Caco-2 (cell line): ENCODE results near the gene HMCN2. TPM values are rescaled to one million over a fixed set of nuclear protein-coding genes. Genes with fewer than 3 reads are reported as not detected.

Experiments
- BruUV-seq: library from RNA; stranded (reverse); fragments of 400-500 nt; replicated peaks from 2 replicates; lab custom pipeline; 2021; lab: Mats Ljungman, UMichigan
- CTCF ChIA-PET: fragments of 300-600 bp; sonication (Branson Sonifier 250); formaldehyde crosslinking; loops from one replicate; lab custom pipeline; 2022; ENCODE audit warnings: antibody characterized with exemption; lab: Charles Lee
- POLR2A ChIA-PET: fragments of 300-600 bp; sonication (Branson Sonifier 250); formaldehyde crosslinking; loops from one replicate; lab custom pipeline; 2022; ENCODE audit warnings: antibody characterized with exemption; lab: Charles Lee
- DNase-seq, 2 experiments: peaks; one replicate each; pipeline versions ENCODE4 v3.0.0 to v3.0.0-alpha.2; 2020 to 2022
- H3K27me3 ChIP-seq: replicated peaks from 2 replicates; pipeline ENCODE4 v1.6.0; 2011; ENCODE audit warnings: low read length; ENCODE audit not compliant: control insufficient read depth, insufficient read depth
- H3K36me3 ChIP-seq: 2 replicates; pipeline ENCODE4 v1.5.1; 2011; ENCODE audit warnings: low read length; ENCODE audit not compliant: control insufficient read depth, insufficient read depth
- H3K4me1 ChIP-seq: fragments of 250-450 bp; sonication (Bioruptor Pico); 2 replicates; pipeline ENCODE4 v1.5.1; 2020; ENCODE audit warnings: mild to moderate bottlenecking
- H3K4me3 ChIP-seq: 2 replicates; pipeline ENCODE4 v1.5.1; 2011; ENCODE audit warnings: low read depth, mild to moderate bottlenecking, control low read depth, low read length
- H3K9me3 ChIP-seq: fragments of 250-450 bp; sonication (Bioruptor Pico); 2 replicates; pipeline ENCODE4 v1.5.1; 2020; ENCODE audit warnings: mild to moderate bottlenecking, moderate library complexity
- H3K27ac Mint-ChIP-seq: one replicate; pipeline ENCODE4 v1.8.0; 2022; ENCODE audit warnings: mixed read lengths; ENCODE audit not compliant: unreplicated experiment
- H3K27me3 Mint-ChIP-seq: one replicate; pipeline ENCODE4 v1.8.0; 2022; ENCODE audit warnings: mixed read lengths; ENCODE audit not compliant: insufficient read depth, unreplicated experiment
- H3K36me3 Mint-ChIP-seq: one replicate; pipeline ENCODE4 v1.8.0; 2022; ENCODE audit warnings: mild to moderate bottlenecking, mixed read lengths; ENCODE audit not compliant: insufficient read depth, unreplicated experiment
- H3K4me1 Mint-ChIP-seq: one replicate; pipeline ENCODE4 v1.8.0; 2022; ENCODE audit warnings: low read depth, mixed read lengths; ENCODE audit not compliant: unreplicated experiment
- H3K4me3 Mint-ChIP-seq: one replicate; pipeline ENCODE4 v1.8.0; 2022; ENCODE audit warnings: mild to moderate bottlenecking, moderate library complexity, mixed read lengths; ENCODE audit not compliant: unreplicated experiment
- H3K9me3 Mint-ChIP-seq: one replicate; pipeline ENCODE4 v1.8.0; 2022; ENCODE audit warnings: mixed read lengths; ENCODE audit not compliant: unreplicated experiment
- intact Hi-C: fragments of 100-400 bp; cut with micrococcal nuclease; formaldehyde crosslinking; loops from one replicate; pipeline ENCODE4 v1.10.0; 2022; ENCODE audit not compliant: unreplicated experiment
- total RNA-seq: library from RNA; stranded (reverse); gene quantifications from 2 replicates; pipeline ENCODE4 v1.2.3, GENCODE V29; 2022
- TF ChIP-seq, protein P1 (sequence below), 2 experiments: fragments of 200-600 bp in 1 of 2; IDR thresholded peaks; 1 replicate in 1 of 2; 2 replicates in 1 of 2; pipeline versions ENCODE4 v1.5.1 to v1.8.0; 2011 to 2022; ENCODE audit warnings: antibody characterized with exemption in 1 of 2, control low read depth in 1 of 2, inconsistent platforms in 1 of 2, low read depth in 1 of 2, low read length in 1 of 2, mild to moderate bottlenecking in 1 of 2, moderate library complexity in 1 of 2; ENCODE audit not compliant: insufficient read depth in 1 of 2, severe bottlenecking in 1 of 2, unreplicated experiment in 1 of 2

The HMCN2 gene
- total RNA-seq, 1 experiment from 2014 or later: 0.41 TPM

DNA sequence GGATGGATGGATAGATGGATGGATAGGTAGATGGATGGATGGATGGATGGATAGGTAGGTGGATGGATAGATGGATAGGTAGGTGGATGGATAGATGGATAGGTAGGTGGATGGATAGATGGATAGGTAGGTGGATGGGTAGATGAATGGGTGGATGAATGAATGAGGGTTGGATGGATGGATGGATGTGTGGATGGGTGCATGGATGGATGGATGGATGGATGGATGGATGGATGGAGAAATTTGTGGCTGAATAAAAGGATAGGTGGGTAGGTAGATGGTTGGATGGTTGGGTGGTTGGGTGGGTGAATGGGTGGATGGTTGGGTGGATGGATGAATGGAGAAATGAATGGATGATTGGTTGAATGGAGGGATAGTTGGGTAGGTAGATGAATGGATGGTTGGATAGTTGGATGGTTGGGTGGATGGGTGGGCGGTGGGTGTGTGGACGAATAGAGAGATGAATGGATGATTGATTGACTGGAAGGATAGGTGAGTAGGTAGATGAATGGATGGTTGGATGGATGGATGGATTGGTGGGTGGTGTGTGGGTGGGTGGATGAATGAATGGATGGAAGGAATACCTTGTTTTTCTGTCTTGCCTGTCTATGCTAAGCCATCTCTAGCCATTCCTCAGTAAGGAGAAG, 108.2 kb downstream of the HMCN2 start:
- no peak overlapping the region for H3K4me3 Mint-ChIP-seq
- H3K4me3 ChIP-seq: no peak overlapping the region
- no peaks in the 10 kb centered on the region for H3K9me3 Mint-ChIP-seq
- ChIA-PET POLR2A (no interaction called here), CTCF (no interaction called here)
- intact Hi-C loops: no loop called here
- H3K36me3 ChIP-seq: no peaks in the 10 kb centered on the region
- H3K27ac Mint-ChIP-seq: no peak overlapping the region
- DNase-seq: no peak
- no TSS peak for BruUV-seq
- H3K4me1 ChIP-seq: no peaks in the 10 kb centered on the region
- H3K4me1 Mint-ChIP-seq: no peaks in the 10 kb centered on the region
- H3K36me3 Mint-ChIP-seq: no peaks in the 10 kb centered on the region
- no peaks in the 10 kb centered on the region for H3K27me3 ChIP-seq
- TF ChIP-seq, protein P1, sequence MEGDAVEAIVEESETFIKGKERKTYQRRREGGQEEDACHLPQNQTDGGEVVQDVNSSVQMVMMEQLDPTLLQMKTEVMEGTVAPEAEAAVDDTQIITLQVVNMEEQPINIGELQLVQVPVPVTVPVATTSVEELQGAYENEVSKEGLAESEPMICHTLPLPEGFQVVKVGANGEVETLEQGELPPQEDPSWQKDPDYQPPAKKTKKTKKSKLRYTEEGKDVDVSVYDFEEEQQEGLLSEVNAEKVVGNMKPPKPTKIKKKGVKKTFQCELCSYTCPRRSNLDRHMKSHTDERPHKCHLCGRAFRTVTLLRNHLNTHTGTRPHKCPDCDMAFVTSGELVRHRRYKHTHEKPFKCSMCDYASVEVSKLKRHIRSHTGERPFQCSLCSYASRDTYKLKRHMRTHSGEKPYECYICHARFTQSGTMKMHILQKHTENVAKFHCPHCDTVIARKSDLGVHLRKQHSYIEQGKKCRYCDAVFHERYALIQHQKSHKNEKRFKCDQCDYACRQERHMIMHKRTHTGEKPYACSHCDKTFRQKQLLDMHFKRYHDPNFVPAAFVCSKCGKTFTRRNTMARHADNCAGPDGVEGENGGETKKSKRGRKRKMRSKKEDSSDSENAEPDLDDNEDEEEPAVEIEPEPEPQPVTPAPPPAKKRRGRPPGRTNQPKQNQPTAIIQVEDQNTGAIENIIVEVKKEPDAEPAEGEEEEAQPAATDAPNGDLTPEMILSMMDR (IDR thresholded peaks at IDR 0.05; ENCODE audit: insufficient read depth in 1 of 2, low read depth in 1 of 2, low read length in 1 of 2, severe bottlenecking in 1 of 2, unreplicated experiment in 1 of 2): no peak
- peaks cover 4% of the 10 kb centered on the region for H3K27me3 Mint-ChIP-seq
- no peaks in the 10 kb centered on the region for H3K9me3 ChIP-seq

DNA sequence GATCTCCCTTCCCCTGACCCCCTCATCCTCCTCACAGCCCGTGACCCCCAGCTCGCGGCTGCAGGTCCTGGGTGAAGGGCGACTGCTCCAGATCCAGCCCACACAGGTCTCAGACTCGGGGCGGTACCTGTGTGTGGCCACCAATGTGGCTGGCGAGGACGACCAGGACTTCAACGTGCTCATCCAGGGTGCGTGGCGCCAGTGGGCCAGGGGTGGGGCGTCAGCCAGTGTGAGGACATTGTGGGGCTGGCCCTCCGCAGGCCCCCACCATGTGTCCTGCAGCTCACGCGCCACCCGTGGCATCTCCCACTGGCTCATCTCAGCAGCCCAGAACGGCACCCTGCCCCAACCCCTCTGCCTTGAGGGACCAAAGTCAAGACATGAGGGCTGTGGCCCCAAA, 112.1 kb downstream of the HMCN2 start:
- Mint-ChIP-seq H3K27ac (no peak overlapping the region), H3K27me3 (peaks cover 4% of the 10 kb centered on the region), H3K4me3 (no peak overlapping the region), H3K9me3 (no peaks in the 10 kb centered on the region), H3K4me1 (no peaks in the 10 kb centered on the region), H3K36me3 (no peaks in the 10 kb centered on the region)
- H3K9me3 ChIP-seq: no peaks in the 10 kb centered on the region
- H3K27me3 ChIP-seq: no peaks in the 10 kb centered on the region
- no TSS peak for BruUV-seq
- intact Hi-C loops: no loop called here
- H3K4me1 ChIP-seq: no peaks in the 10 kb centered on the region
- TF ChIP-seq, protein P1 (IDR thresholded peaks at IDR 0.05; ENCODE audit: insufficient read depth in 1 of 2, low read depth in 1 of 2, low read length in 1 of 2, severe bottlenecking in 1 of 2, unreplicated experiment in 1 of 2): no peak
- ChIA-PET CTCF (no interaction called here), POLR2A (no interaction called here)
- no peak overlapping the region for H3K4me3 ChIP-seq
- H3K36me3 ChIP-seq: no peaks in the 10 kb centered on the region
- no peak for DNase-seq

DNA sequence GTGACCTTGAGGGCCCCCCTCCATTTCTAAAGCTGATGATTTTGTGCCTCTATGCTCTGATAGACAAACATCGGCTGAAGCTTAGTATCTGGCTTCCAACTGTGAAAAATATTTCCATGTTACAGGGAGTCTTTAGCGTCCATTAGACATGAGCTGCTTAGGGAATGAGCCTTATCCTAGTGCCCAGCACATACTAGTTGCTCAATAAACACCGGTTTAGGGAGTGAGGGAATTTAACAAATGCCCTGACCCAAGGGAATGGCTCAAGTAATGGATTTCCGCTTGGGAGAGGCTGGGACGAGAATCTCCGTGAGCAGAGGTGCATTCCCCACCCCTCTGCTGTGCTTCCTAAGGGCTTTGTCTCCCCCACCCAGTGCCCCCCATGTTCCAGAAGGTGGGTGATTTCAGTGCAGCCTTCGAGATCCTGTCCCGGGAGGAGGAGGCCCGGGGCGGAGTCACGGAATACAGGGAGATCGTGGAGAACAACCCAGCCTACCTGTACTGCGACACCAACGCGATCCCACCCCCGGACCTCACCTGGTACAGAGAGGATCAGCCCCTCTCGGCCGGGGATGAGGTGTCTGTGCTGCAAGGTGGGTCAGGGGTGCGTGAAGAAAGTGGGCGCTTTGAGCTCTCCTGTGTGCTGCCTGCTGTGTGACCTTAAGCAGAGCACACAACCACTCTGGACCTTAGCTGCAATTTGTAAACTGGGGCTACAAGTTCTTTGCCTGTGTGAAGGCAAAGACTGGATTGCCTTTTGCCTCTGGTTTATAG, 113.5 kb downstream of the HMCN2 start:
- no peaks in the 10 kb centered on the region for H3K27me3 ChIP-seq
- peaks cover under 1% of the 10 kb centered on the region for H3K27me3 Mint-ChIP-seq
- no peak for DNase-seq
- POLR2A ChIA-PET: no interaction called here
- H3K4me3 ChIP-seq: no peak overlapping the region
- TF ChIP-seq, protein P1 (IDR thresholded peaks at IDR 0.05; ENCODE audit: insufficient read depth in 1 of 2, low read depth in 1 of 2, low read length in 1 of 2, severe bottlenecking in 1 of 2, unreplicated experiment in 1 of 2): no peak
- H3K36me3 ChIP-seq: no peaks in the 10 kb centered on the region
- H3K27ac Mint-ChIP-seq: no peak overlapping the region
- no peak overlapping the region for H3K4me3 Mint-ChIP-seq
- no peaks in the 10 kb centered on the region for H3K4me1 ChIP-seq
- BruUV-seq: no TSS peak
- no peaks in the 10 kb centered on the region for H3K9me3 ChIP-seq
- no peaks in the 10 kb centered on the region for H3K4me1 Mint-ChIP-seq
- intact Hi-C loops: no loop called here
- H3K36me3 Mint-ChIP-seq: no peaks in the 10 kb centered on the region
- CTCF ChIA-PET: no interaction called here
- H3K9me3 Mint-ChIP-seq: no peaks in the 10 kb centered on the region
